ENCODE results near the gene TENM3.
"Not testable (repeated sequence)": the region's sequence is repeated elsewhere in the genome, so short reads cannot be mapped to it uniquely, and the experiment has no call there.

TENM3 gene

GRCh38 chr4:182243204-182243603 lies at the start of gene TENM3:
TSS of gene TENM3 (plus strand) at chr4:182243402. CDS start at chr4:182324021, 80,619 bp downstream.
- not testable (repeated sequence) for DNase-seq (ENCODE audit: low read depth); H3K4me3 ChIP-seq (ENCODE audit: low read depth, low read length)

GRCh38 chr4:182194091-182194824 lies 48.9 kb upstream of the TENM3 start:
- no peak for DNase-seq (ENCODE audit: low read depth)
- H3K4me3 ChIP-seq (ENCODE audit: low read depth, low read length): no peak overlapping the region
- no peak for TF ChIP-seq CTCF (conservative IDR thresholded peaks at IDR 0.05; ENCODE audit: low read depth, low read length)

- no peak for TF ChIP-seq CTCF (conservative IDR thresholded peaks at IDR 0.05; ENCODE audit: low read depth, low read length)
- no peak for DNase-seq (ENCODE audit: low read depth)
- H3K4me3 ChIP-seq (ENCODE audit: low read depth, low read length): no peak overlapping the region
These were observed 45.6 kb upstream of the TENM3 start for GRCh38 chr4:182197611-182198010.

- no peak for TF ChIP-seq CTCF (conservative IDR thresholded peaks at IDR 0.05; ENCODE audit: low read depth, low read length)
- no peak for DNase-seq (ENCODE audit: low read depth)
- H3K4me3 ChIP-seq (ENCODE audit: low read depth, low read length): no peak overlapping the region
These were observed 41.3 kb upstream of the TENM3 start for GRCh38 chr4:182201871-182202270.

GRCh38 chr4:182202650-182203049 lies 40.6 kb upstream of the TENM3 start:
- no peak for TF ChIP-seq CTCF (conservative IDR thresholded peaks at IDR 0.05; ENCODE audit: low read depth, low read length)
- no peak overlapping the region for H3K4me3 ChIP-seq (ENCODE audit: low read depth, low read length)
- DNase-seq (ENCODE audit: low read depth): no peak

- TF ChIP-seq CTCF (conservative IDR thresholded peaks at IDR 0.05; ENCODE audit: low read depth, low read length): no peak
- no peak for DNase-seq (ENCODE audit: low read depth)
- no peak overlapping the region for H3K4me3 ChIP-seq (ENCODE audit: low read depth, low read length)
These were observed 39.3 kb upstream of the TENM3 start for GRCh38 chr4:182203872-182204411.

- no peak overlapping the region for H3K4me3 ChIP-seq (ENCODE audit: low read depth, low read length)
- DNase-seq (ENCODE audit: low read depth): no peak
- TF ChIP-seq CTCF (conservative IDR thresholded peaks at IDR 0.05; ENCODE audit: low read depth, low read length): no peak
These were observed 37.9 kb upstream of the TENM3 start for GRCh38 chr4:182205306-182205705.

Measured in choroid plexus epithelial cell (primary cell).